BE2C (cell line): Measurements from ENCODE around the gene CDH13.

Experiments
- DNase-seq: peaks from one replicate; pipeline ENCODE4 v3.0.0-alpha.2; 2020
- H3K27me3 ChIP-seq: fragments of 250-450 bp; sonication (Bioruptor Pico); 2 replicates; pipeline ENCODE4 v1.5.1; 2020; ENCODE audit warnings: mild to moderate bottlenecking
- H3K36me3 ChIP-seq: fragments of 250-450 bp; sonication (Bioruptor Pico); 2 replicates; pipeline ENCODE4 v1.5.1; 2020; ENCODE audit warnings: mild to moderate bottlenecking
- H3K4me1 ChIP-seq: fragments of 250-450 bp; sonication (Bioruptor Pico); 2 replicates; pipeline ENCODE4 v1.5.1; 2020
- H3K4me3 ChIP-seq: 2 replicates; pipeline ENCODE4 v1.5.1; 2011; ENCODE audit warnings: low read depth, low read length
- H3K9me3 ChIP-seq: fragments of 250-450 bp; sonication (Bioruptor Pico); 2 replicates; pipeline ENCODE4 v1.5.1; 2020
- CTCF ChIP-seq: IDR thresholded peaks from 2 replicates; pipeline ENCODE4 v1.5.1; 2012; ENCODE audit warnings: mild to moderate bottlenecking, low read depth, low read length

The CDH13 gene

GRCh38 chr16:82703871-82704768 lies 77.4 kb downstream of the CDH13 start:
- no peaks in the 10 kb centered on the region for H3K36me3 ChIP-seq
- TF ChIP-seq CTCF: no peak
- no peak overlapping the region for H3K4me3 ChIP-seq
- H3K9me3 ChIP-seq: no peaks in the 10 kb centered on the region
- no peak for DNase-seq
- H3K4me1 ChIP-seq: no peaks in the 10 kb centered on the region
- H3K27me3 ChIP-seq: no peaks in the 10 kb centered on the region

GRCh38 chr16:82709987-82710386 lies 83.2 kb downstream of the CDH13 start:
- H3K36me3 ChIP-seq: no peaks in the 10 kb centered on the region
- H3K4me3 ChIP-seq: no peak overlapping the region
- TF ChIP-seq CTCF: no peak
- DNase-seq: no peak
- no peaks in the 10 kb centered on the region for H3K4me1 ChIP-seq
- no peaks in the 10 kb centered on the region for H3K27me3 ChIP-seq
- peaks cover 2% of the 10 kb centered on the region; the same call in 1 of the 2 replicates for H3K9me3 ChIP-seq

GRCh38 chr16:82713778-82714177 lies 87.0 kb downstream of the CDH13 start:
- no peaks in the 10 kb centered on the region for H3K27me3 ChIP-seq
- peaks cover 2% of the 10 kb centered on the region; the same call in 1 of the 2 replicates for H3K9me3 ChIP-seq
- no peak overlapping the region for H3K4me3 ChIP-seq
- H3K4me1 ChIP-seq: no peaks in the 10 kb centered on the region
- no peaks in the 10 kb centered on the region for H3K36me3 ChIP-seq
- no peak for TF ChIP-seq CTCF
- DNase-seq: no peak

GRCh38 chr16:82715160-82715559 lies 88.4 kb downstream of the CDH13 start:
- no peaks in the 10 kb centered on the region; the same call in 1 of the 2 replicates for H3K9me3 ChIP-seq
- TF ChIP-seq CTCF: no peak
- H3K27me3 ChIP-seq: no peaks in the 10 kb centered on the region
- no peaks in the 10 kb centered on the region for H3K4me1 ChIP-seq
- no peaks in the 10 kb centered on the region for H3K36me3 ChIP-seq
- H3K4me3 ChIP-seq: no peak overlapping the region
- DNase-seq: no peak

GRCh38 chr16:82715833-82716232 lies 89.1 kb downstream of the CDH13 start:
- Histone ChIP-seq H3K4me3 (no peak overlapping the region), H3K36me3 (no peaks in the 10 kb centered on the region), H3K27me3 (no peaks in the 10 kb centered on the region), H3K4me1 (no peaks in the 10 kb centered on the region), H3K9me3 (no peaks in the 10 kb centered on the region; the same call in 1 of the 2 replicates)
- TF ChIP-seq CTCF: no peak
- DNase-seq: no peak

GRCh38 chr16:82716361-82716855 lies 89.6 kb downstream of the CDH13 start:
- H3K27me3 ChIP-seq: no peaks in the 10 kb centered on the region
- no peaks in the 10 kb centered on the region for H3K4me1 ChIP-seq
- no peaks in the 10 kb centered on the region for H3K36me3 ChIP-seq
- TF ChIP-seq CTCF: no peak
- no peak overlapping the region for H3K4me3 ChIP-seq
- DNase-seq: no peak
- no peaks in the 10 kb centered on the region; the same call in 1 of the 2 replicates for H3K9me3 ChIP-seq
